Measurements from ENCODE around the gene ACD.
A peak's percentile ranks its signal among the peaks of the same experiment; 100 is the strongest.

Gene ACD

GRCh38 chr16:67672739-67673662 is 12.9 kb upstream of the ACD start:
- CTCF ChIA-PET = interaction anchor here (0.5 to 3.1 kb wide), 28 partner anchors 10 to 430 kb away, joined by 3 to 31 read pairs (median 4); partner anchors contain the start of genes CENPT, GFOD2, NFATC3 and PARD6A
- no peaks in the 10 kb centered on the region for H3K9me3 ChIP-seq (ENCODE audit: control insufficient read depth, insufficient read depth, low read depth, low read length)
- TF ChIP-seq ZNF175 (tag by site-specific recombination; IDR thresholded peaks at IDR 0.05) (no peak), ZNF394 (tag by site-specific recombination; IDR thresholded peaks at IDR 0.05; ENCODE audit: borderline replicate concordance) (no peak), ZBTB17 (tag by site-specific recombination; IDR thresholded peaks at IDR 0.05) (no peak), CTCF (tag by site-specific recombination; IDR thresholded peaks at IDR 0.05) (peak; percentile 89), SCRT2 (tag by site-specific recombination; IDR thresholded peaks at IDR 0.05) (peak; percentile 32; the same call in 1 of the 2 replicates), ZNF785 (tag by site-specific recombination; IDR thresholded peaks at IDR 0.05) (no peak), ZBTB48 (tag by site-specific recombination; IDR thresholded peaks at IDR 0.05) (0 out of 2 replicates have a peak, but pooled peaks have one; percentile 23), ZNF654 (tag by site-specific recombination; IDR thresholded peaks at IDR 0.05; ENCODE audit: low read depth) (peak; percentile 87), KLF1 (tag by site-specific recombination; IDR thresholded peaks at IDR 0.05) (no peak), ZNF366 (tag by site-specific recombination; conservative IDR thresholded peaks at IDR 0.05) (no peak), SP7 (tag by site-specific recombination; IDR thresholded peaks at IDR 0.05) (peak; percentile 18; the same call in 1 of the 2 replicates), ZNF398 (tag by site-specific recombination; IDR thresholded peaks at IDR 0.05) (peak; percentile 21; the same call in 1 of the 2 replicates), ZNF2 (tag by site-specific recombination; IDR thresholded peaks at IDR 0.05) (peak; percentile 63; the same call in 1 of the 2 replicates)
- H3K4me1 ChIP-seq (ENCODE audit: control insufficient read depth, insufficient read depth, low read length) = 0 out of 2 replicates have a peak, but pooled peaks cover 3% of the 10 kb centered on the region
- no peak overlapping the region for H3K27ac ChIP-seq (ENCODE audit: extremely low read depth, low read depth, low read length)
- POLR2A ChIA-PET = interaction anchor here (0.6 kb wide), 1 partner anchor 45 kb away, joined by 4 read pairs; no protein-coding TSS in a partner anchor
- H3K36me3 ChIP-seq (ENCODE audit: control insufficient read depth in 2 of 2, insufficient read depth in 1 of 2, low read length in 2 of 2) = peaks cover 0 to 16% of the 10 kb centered on the region in 2 experiments; a peak in 1 of 3 replicates
- no peak overlapping the region for H3K4me3 ChIP-seq (ENCODE audit: low read depth, low read length)

- CTCF ChIA-PET = interaction anchor here (0.6 to 3.1 kb wide), 21 partner anchors 10 to 369 kb away, joined by 3 to 31 read pairs (median 5); partner anchors contain the start of gene GFOD2
- Histone ChIP-seq H3K4me1 (ENCODE audit: control insufficient read depth, insufficient read depth, low read length) (0 out of 2 replicates have a peak, but pooled peaks cover 3% of the 10 kb centered on the region), H3K4me3 (ENCODE audit: low read depth, low read length) (no peak overlapping the region), H3K36me3 (ENCODE audit: control insufficient read depth in 2 of 2, insufficient read depth in 1 of 2, low read length in 2 of 2) (peaks cover 0 to 11% of the 10 kb centered on the region in 2 experiments; a peak in 1 of 3 replicates), H3K9me3 (ENCODE audit: control insufficient read depth, insufficient read depth, low read depth, low read length) (no peaks in the 10 kb centered on the region), H3K27ac (ENCODE audit: extremely low read depth, low read depth, low read length) (no peak overlapping the region)
- POLR2A ChIA-PET = no interaction called here
- TF ChIP-seq PRDM10 (tag by site-specific recombination; IDR thresholded peaks at IDR 0.05) (peak; percentile 50), PRDM2 (tag by site-specific recombination; IDR thresholded peaks at IDR 0.05; ENCODE audit: borderline replicate concordance) (0 out of 2 replicates have a peak, but pooled peaks have one; percentile 40), ELK4 (IDR thresholded peaks at IDR 0.05; ENCODE audit: borderline replicate concordance, low read depth, low read length) (no peak)
These were observed 12.2 kb upstream of the ACD start for GRCh38 chr16:67672306-67672705.

All from HEK293 (cell line).